ENCODE data around the gene SLC38A4. TPM values are rescaled to one million over a fixed set of nuclear protein-coding genes. Genes with fewer than 3 reads are reported as not detected.

Gene SLC38A4
- total and polyA plus RNA-seq, 7 experiments from 2014 or later = not detected

- Mint-ChIP-seq H3K36me3 (no peaks in the 10 kb centered on the region), H3K4me3 (no peak overlapping the region), H3K4me1 (no peaks in the 10 kb centered on the region), H3K27ac (no peak overlapping the region), H3K27me3 (peaks cover 20 to 30% (median 27%) of the 10 kb centered on the region in 5 donors), H3K9me3 (peaks cover 0 to 2% (median 0%) of the 10 kb centered on the region in 11 donors)
- ChIA-PET CTCF (no interaction called here), POLR2A (no interaction called here)
- Histone ChIP-seq H3K4me1 (ENCODE audit: control insufficient read depth in 2 of 2, insufficient read depth in 2 of 2, low read length in 2 of 2) (no peaks in the 10 kb centered on the region), H3K27ac (ENCODE audit: low read depth, low read length) (no peak overlapping the region), H3K9me3 (ENCODE audit: control insufficient read depth in 2 of 3, low read length in 3 of 3) (no peaks in the 10 kb centered on the region), H3K27me3 (ENCODE audit: control insufficient read depth in 2 of 2, insufficient read depth in 2 of 2, low read length in 2 of 2) (no peaks in the 10 kb centered on the region), H3K36me3 (ENCODE audit: control insufficient read depth in 2 of 3, insufficient read depth in 3 of 3, low read length in 3 of 3) (no peaks in the 10 kb centered on the region), H3K4me3 (ENCODE audit: low read length) (no peak overlapping the region)
- intact Hi-C loops (cut with micrococcal nuclease) = no loop called here
- no peak for ATAC-seq
- no peak for DNase-seq
Measured at GRCh38 chr12:46839964-46840363, 14.2 kb upstream of the SLC38A4 start.

GRCh38 chr12:46839232-46839631, 13.4 kb upstream of the SLC38A4 start:
- ChIA-PET CTCF (no interaction called here), POLR2A (no interaction called here)
- H3K9me3 ChIP-seq (ENCODE audit: control insufficient read depth in 2 of 3, low read length in 3 of 3) = no peaks in the 10 kb centered on the region
- no peaks in the 10 kb centered on the region for H3K4me1 ChIP-seq (ENCODE audit: control insufficient read depth in 2 of 2, insufficient read depth in 2 of 2, low read length in 2 of 2)
- H3K36me3 ChIP-seq (ENCODE audit: control insufficient read depth in 2 of 3, insufficient read depth in 3 of 3, low read length in 3 of 3) = no peaks in the 10 kb centered on the region
- Mint-ChIP-seq H3K36me3 (no peaks in the 10 kb centered on the region), H3K27ac (no peak overlapping the region), H3K4me3 (no peak overlapping the region), H3K27me3 (peaks cover 21 to 30% (median 29%) of the 10 kb centered on the region in 5 donors), H3K4me1 (no peaks in the 10 kb centered on the region), H3K9me3 (peaks cover 0 to 2% (median 0%) of the 10 kb centered on the region in 11 donors)
- H3K4me3 ChIP-seq (ENCODE audit: low read length) = no peak overlapping the region
- DNase-seq (no peak), ATAC-seq (no peak)
- H3K27me3 ChIP-seq (ENCODE audit: control insufficient read depth in 2 of 2, insufficient read depth in 2 of 2, low read length in 2 of 2) = no peaks in the 10 kb centered on the region
- intact Hi-C loops (cut with micrococcal nuclease) = no loop called here
- no peak overlapping the region for H3K27ac ChIP-seq (ENCODE audit: low read depth, low read length)

- DNase-seq = no peak
- no peak overlapping the region for H3K27ac Mint-ChIP-seq
- ATAC-seq = no peak
- ChIA-PET POLR2A (no interaction called here), CTCF (no interaction called here)
- H3K4me3 ChIP-seq (ENCODE audit: low read length) = no peak overlapping the region
- H3K27ac ChIP-seq (ENCODE audit: low read depth, low read length) = no peak overlapping the region
- H3K4me3 Mint-ChIP-seq = no peak overlapping the region
- peaks cover 0 to 2% (median 0%) of the 10 kb centered on the region in 5 donors for H3K36me3 Mint-ChIP-seq
- peaks cover 0 to 4% of the 10 kb centered on the region in 2 donors for H3K27me3 ChIP-seq (ENCODE audit: control insufficient read depth in 2 of 2, insufficient read depth in 2 of 2, low read length in 2 of 2)
- peaks cover 10 to 20% (median 14%) of the 10 kb centered on the region in 7 donors for H3K4me1 Mint-ChIP-seq
- no peaks in the 10 kb centered on the region for H3K9me3 ChIP-seq (ENCODE audit: control insufficient read depth in 2 of 3, low read length in 3 of 3)
- peaks cover 0 to 2% (median 0%) of the 10 kb centered on the region in 11 donors for H3K9me3 Mint-ChIP-seq
- peaks cover 48 to 57% (median 55%) of the 10 kb centered on the region in 5 donors for H3K27me3 Mint-ChIP-seq
- no peaks in the 10 kb centered on the region for H3K36me3 ChIP-seq (ENCODE audit: control insufficient read depth in 2 of 3, insufficient read depth in 3 of 3, low read length in 3 of 3)
- peaks cover 0 to 3% of the 10 kb centered on the region in 2 donors for H3K4me1 ChIP-seq (ENCODE audit: control insufficient read depth in 2 of 2, insufficient read depth in 2 of 2, low read length in 2 of 2)
- intact Hi-C loops (cut with micrococcal nuclease) = no loop called here
Measured at GRCh38 chr12:46835785-46836184, 10.0 kb upstream of the SLC38A4 start.

- DNase-seq (no peak), ATAC-seq (no peak)
- Mint-ChIP-seq H3K27ac (no peak overlapping the region), H3K9me3 (peaks cover 0 to 2% (median 0%) of the 10 kb centered on the region in 11 donors), H3K4me3 (peak overlapping the region in 4 of 10 donors; percentile 16 to 78 (median 54)), H3K4me1 (peaks cover 12 to 22% (median 15%) of the 10 kb centered on the region in 7 donors), H3K27me3 (peaks cover 65 to 85% (median 76%) of the 10 kb centered on the region in 5 donors), H3K36me3 (peaks cover 0 to 2% (median 0%) of the 10 kb centered on the region in 5 donors)
- Histone ChIP-seq H3K27ac (ENCODE audit: low read depth, low read length) (no peak overlapping the region), H3K9me3 (ENCODE audit: control insufficient read depth in 2 of 3, low read length in 3 of 3) (no peaks in the 10 kb centered on the region), H3K4me1 (ENCODE audit: control insufficient read depth in 2 of 2, insufficient read depth in 2 of 2, low read length in 2 of 2) (peaks cover 0 to 6% of the 10 kb centered on the region in 2 donors), H3K27me3 (ENCODE audit: control insufficient read depth in 2 of 2, insufficient read depth in 2 of 2, low read length in 2 of 2) (peaks cover 0 to 4% of the 10 kb centered on the region in 2 donors), H3K36me3 (ENCODE audit: control insufficient read depth in 2 of 3, insufficient read depth in 3 of 3, low read length in 3 of 3) (no peaks in the 10 kb centered on the region), H3K4me3 (ENCODE audit: low read length) (no peak overlapping the region)
- intact Hi-C loops (cut with micrococcal nuclease) = no loop called here
- ChIA-PET POLR2A (no interaction called here), CTCF (no interaction called here)
Measured at GRCh38 chr12:46832130-46832704, 6.4 kb upstream of the SLC38A4 start.

GRCh38 chr12:46831335-46832129, 5.7 kb upstream of the SLC38A4 start:
- Mint-ChIP-seq H3K27ac (no peak overlapping the region), H3K4me3 (peak overlapping the region in 7 of 10 donors; percentile 10 to 78 (median 63)), H3K27me3 (peaks cover 68 to 85% (median 76%) of the 10 kb centered on the region in 5 donors), H3K9me3 (no peaks in the 10 kb centered on the region), H3K4me1 (peaks cover 12 to 22% (median 15%) of the 10 kb centered on the region in 7 donors), H3K36me3 (peaks cover 0 to 2% (median 0%) of the 10 kb centered on the region in 5 donors)
- Histone ChIP-seq H3K36me3 (ENCODE audit: control insufficient read depth in 2 of 3, insufficient read depth in 3 of 3, low read length in 3 of 3) (no peaks in the 10 kb centered on the region), H3K27me3 (ENCODE audit: control insufficient read depth in 2 of 2, insufficient read depth in 2 of 2, low read length in 2 of 2) (peaks cover 0 to 4% of the 10 kb centered on the region in 2 donors), H3K9me3 (ENCODE audit: control insufficient read depth in 2 of 3, low read length in 3 of 3) (no peaks in the 10 kb centered on the region), H3K4me1 (ENCODE audit: control insufficient read depth in 2 of 2, insufficient read depth in 2 of 2, low read length in 2 of 2) (peaks cover 0 to 6% of the 10 kb centered on the region in 2 donors), H3K27ac (ENCODE audit: low read depth, low read length) (no peak overlapping the region), H3K4me3 (ENCODE audit: low read length) (no peak overlapping the region)
- intact Hi-C loops (cut with micrococcal nuclease) = no loop called here
- ChIA-PET POLR2A (no interaction called here), CTCF (no interaction called here)
- ATAC-seq = no peak
- no peak for DNase-seq

GRCh38 chr12:46830731-46831334, 5.0 kb upstream of the SLC38A4 start:
- H3K4me1 Mint-ChIP-seq = peaks cover 12 to 22% (median 15%) of the 10 kb centered on the region in 7 donors
- ATAC-seq (no peak), DNase-seq (no peak)
- H3K4me1 ChIP-seq (ENCODE audit: control insufficient read depth in 2 of 2, insufficient read depth in 2 of 2, low read length in 2 of 2) = peaks cover 0 to 6% of the 10 kb centered on the region in 2 donors
- peak overlapping the region in 1 of 9 donors; percentile 73 for H3K27ac Mint-ChIP-seq
- H3K36me3 Mint-ChIP-seq = peaks cover 0 to 2% (median 0%) of the 10 kb centered on the region in 5 donors
- H3K9me3 ChIP-seq (ENCODE audit: control insufficient read depth in 2 of 3, low read length in 3 of 3) = no peaks in the 10 kb centered on the region
- peaks cover 70 to 89% (median 78%) of the 10 kb centered on the region in 5 donors for H3K27me3 Mint-ChIP-seq
- peak overlapping the region in 7 of 10 donors; percentile 10 to 78 (median 63) for H3K4me3 Mint-ChIP-seq
- no peak overlapping the region for H3K4me3 ChIP-seq (ENCODE audit: low read length)
- CTCF ChIA-PET = no interaction called here
- no peaks in the 10 kb centered on the region for H3K9me3 Mint-ChIP-seq
- no peak overlapping the region for H3K27ac ChIP-seq (ENCODE audit: low read depth, low read length)
- H3K36me3 ChIP-seq (ENCODE audit: control insufficient read depth in 2 of 3, insufficient read depth in 3 of 3, low read length in 3 of 3) = no peaks in the 10 kb centered on the region
- H3K27me3 ChIP-seq (ENCODE audit: control insufficient read depth in 2 of 2, insufficient read depth in 2 of 2, low read length in 2 of 2) = peaks cover 0 to 4% of the 10 kb centered on the region in 2 donors
- intact Hi-C loops (cut with micrococcal nuclease) = no loop called here
- POLR2A ChIA-PET = no interaction called here

Measured in naive thymus-derived CD4-positive, alpha-beta T cell (primary cell).